ENCODE measurements around the gene RAD51B. TPM values are rescaled to one million over a fixed set of nuclear protein-coding genes. Genes with fewer than 3 reads are reported as not detected.

The RAD51B gene
- total RNA-seq, 4 donors from 2014 or later, result 6.2 to 39.9 (median 12.9) TPM

DNA sequence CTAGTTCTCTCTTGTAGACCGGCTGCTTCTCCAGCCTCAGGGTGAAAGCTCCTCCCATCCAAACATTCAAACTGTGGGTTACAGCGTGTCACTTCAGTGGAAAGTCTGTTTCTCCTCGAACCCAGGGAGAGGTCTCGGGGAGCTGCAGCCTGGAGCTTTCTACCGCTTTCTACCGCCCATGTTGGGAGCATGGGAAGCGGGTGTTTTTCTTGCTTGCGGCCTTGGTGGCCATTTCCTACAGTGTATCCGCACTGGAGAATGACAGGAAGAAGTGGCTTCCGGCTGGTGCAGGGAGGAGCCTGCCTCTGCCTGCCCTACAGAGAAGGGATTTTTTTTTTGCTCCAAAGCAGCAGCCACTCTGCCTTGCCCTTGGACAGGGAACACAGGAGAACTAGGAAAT, 952.1 kb downstream of the RAD51B start:
- H3K27ac ChIP-seq, result peak overlapping the region; percentile 1 to 81 (median 55)
- intact Hi-C loops (cut with DNase I), result loop anchor here (10.0 kb wide), 1 partner anchor 57 kb away; no protein-coding TSS in a partner anchor
- TF ChIP-seq, protein P1, sequence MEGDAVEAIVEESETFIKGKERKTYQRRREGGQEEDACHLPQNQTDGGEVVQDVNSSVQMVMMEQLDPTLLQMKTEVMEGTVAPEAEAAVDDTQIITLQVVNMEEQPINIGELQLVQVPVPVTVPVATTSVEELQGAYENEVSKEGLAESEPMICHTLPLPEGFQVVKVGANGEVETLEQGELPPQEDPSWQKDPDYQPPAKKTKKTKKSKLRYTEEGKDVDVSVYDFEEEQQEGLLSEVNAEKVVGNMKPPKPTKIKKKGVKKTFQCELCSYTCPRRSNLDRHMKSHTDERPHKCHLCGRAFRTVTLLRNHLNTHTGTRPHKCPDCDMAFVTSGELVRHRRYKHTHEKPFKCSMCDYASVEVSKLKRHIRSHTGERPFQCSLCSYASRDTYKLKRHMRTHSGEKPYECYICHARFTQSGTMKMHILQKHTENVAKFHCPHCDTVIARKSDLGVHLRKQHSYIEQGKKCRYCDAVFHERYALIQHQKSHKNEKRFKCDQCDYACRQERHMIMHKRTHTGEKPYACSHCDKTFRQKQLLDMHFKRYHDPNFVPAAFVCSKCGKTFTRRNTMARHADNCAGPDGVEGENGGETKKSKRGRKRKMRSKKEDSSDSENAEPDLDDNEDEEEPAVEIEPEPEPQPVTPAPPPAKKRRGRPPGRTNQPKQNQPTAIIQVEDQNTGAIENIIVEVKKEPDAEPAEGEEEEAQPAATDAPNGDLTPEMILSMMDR (IDR thresholded peaks at IDR 0.05), result no peak
- no peak for TF ChIP-seq POLR2A (IDR thresholded peaks at IDR 0.05)
- H3K9me3 ChIP-seq, result no peaks in the 10 kb centered on the region
- peaks cover 0 to 31% (median 6%) of the 10 kb centered on the region in 3 donors for H3K4me1 ChIP-seq
- no peaks in the 10 kb centered on the region for H3K36me3 ChIP-seq
- DNase-seq, result no peak
- H3K27me3 ChIP-seq, result no peaks in the 10 kb centered on the region
- WGBS, 2 donors, result 43 to 54% methylated on average over 3 to 4 of the region's 10 CpGs
- H3K4me3 ChIP-seq, result no peak overlapping the region

DNA sequence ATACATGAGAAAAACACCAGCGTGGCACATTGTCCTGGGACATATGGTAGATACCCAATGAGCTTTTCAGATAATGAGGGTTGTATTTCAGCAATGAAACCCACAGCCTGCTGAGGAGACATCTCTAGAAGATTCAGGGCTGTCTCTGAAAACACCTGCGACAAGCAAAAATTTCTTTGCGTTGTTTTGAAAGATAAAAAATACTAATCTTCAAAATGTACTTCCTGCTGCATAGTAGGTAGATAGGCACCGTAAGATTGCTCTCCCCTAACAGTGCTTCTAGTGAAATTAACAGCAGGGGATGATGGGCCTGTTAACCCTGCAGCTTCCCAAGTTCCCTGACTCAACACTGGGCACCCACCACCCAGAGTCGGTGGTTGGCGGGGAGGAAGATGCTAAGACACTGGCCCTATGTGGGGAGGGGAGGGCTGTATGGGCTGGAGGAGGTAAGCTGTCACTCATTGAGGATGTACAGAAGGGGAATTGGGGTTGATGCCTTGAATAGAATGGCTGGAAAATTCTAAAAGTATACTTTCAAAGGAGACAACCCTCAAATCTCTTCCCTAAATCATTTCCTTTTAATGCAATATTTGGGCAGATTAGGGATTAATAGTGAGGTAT, 953.3 kb downstream of the RAD51B start:
- no peak for DNase-seq
- intact Hi-C loops (cut with DNase I), result loop anchor here (10.0 kb wide), 1 partner anchor 58 kb away; no protein-coding TSS in a partner anchor
- Histone ChIP-seq H3K27ac (peak overlapping the region in 3 of 4 donors; percentile 47 to 63 (median 49)), H3K9me3 (no peaks in the 10 kb centered on the region), H3K4me3 (no peak overlapping the region), H3K36me3 (no peaks in the 10 kb centered on the region), H3K27me3 (no peaks in the 10 kb centered on the region), H3K4me1 (peaks cover 0 to 36% (median 6%) of the 10 kb centered on the region in 3 donors)
- no peak for TF ChIP-seq POLR2A (IDR thresholded peaks at IDR 0.05)
- TF ChIP-seq, protein P1 (IDR thresholded peaks at IDR 0.05), result no peak
- 83 to 95% methylated on average over 6 of the region's 6 CpGs for WGBS, 2 donors

DNA sequence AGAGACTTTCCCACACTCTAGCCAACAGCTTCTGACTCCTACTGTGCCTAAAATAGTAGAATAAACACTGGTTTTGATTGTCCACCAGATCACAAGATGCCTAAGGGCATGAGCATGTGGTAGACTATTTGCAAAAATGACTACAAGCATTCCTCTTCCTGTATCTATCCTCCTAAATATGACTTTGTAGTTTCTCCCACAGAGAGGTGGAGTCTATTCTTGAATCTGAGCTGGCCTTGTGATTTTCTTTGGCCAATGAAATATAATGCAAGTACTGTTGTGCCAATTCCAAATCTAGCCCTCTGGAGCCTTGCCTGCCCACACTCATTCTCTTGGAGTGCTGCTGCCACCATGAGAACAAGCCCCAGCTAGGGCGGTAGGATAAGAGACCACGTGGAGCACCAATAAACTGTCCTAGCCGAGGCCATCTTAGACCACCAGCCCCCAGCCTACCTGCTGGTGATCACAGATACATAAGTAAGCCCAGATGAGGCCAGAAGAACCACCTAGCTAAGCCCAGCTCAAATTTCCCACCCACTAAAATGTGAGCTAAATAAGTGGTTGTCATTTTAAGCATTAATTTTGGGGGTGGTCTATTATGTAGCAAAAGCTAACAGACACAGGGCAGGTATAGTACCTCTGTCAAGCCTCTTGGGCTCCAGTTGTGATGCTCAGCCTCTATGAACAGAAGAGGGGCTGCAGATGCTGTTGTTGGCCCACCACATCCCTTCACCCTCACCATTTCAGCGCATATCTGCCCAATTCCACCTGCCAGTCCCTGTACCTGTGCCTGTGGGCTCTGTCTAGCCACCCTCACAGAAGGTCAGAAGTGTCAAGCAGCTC, 955.4 kb downstream of the RAD51B start:
- no peak for DNase-seq
- Histone ChIP-seq H3K4me1 (peaks cover 0 to 57% (median 16%) of the 10 kb centered on the region in 3 donors), H3K4me3 (no peak overlapping the region), H3K27ac (peak overlapping the region in 2 of 4 donors; percentile 18 to 29), H3K36me3 (no peaks in the 10 kb centered on the region), H3K9me3 (no peaks in the 10 kb centered on the region), H3K27me3 (no peaks in the 10 kb centered on the region)
- TF ChIP-seq POLR2A (IDR thresholded peaks at IDR 0.05), result no peak
- TF ChIP-seq, protein P1 (IDR thresholded peaks at IDR 0.05), result no peak
- intact Hi-C loops (cut with DNase I), result loop anchor here (10.0 kb wide), 1 partner anchor 60 kb away; no protein-coding TSS in a partner anchor
- WGBS, 2 donors, result 85 to 87% methylated on average over 2 to 3 of the region's 4 CpGs

DNA sequence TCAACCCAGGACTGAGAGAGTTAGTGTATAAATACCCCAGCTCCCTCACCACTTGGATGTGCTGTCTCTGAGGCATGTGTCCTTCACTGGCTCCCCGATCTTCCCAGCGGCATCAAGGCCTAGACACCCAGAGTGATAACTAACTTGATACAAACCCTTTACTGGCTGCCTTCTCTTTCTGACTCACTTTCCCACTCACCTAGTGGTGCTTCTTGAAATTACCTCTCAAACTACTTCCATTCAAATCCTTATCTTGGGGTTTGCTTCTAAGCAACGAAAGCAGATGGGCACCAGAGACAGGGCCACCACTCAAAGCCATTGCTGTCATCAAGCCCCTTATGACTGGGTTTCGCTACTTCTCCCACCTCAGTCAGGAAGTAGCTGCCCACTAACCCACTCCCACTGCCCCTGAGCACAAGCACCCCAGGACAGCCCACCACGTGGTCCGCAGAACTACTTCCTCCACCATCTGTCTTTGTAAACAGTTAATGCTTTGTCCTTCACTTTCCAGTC, 956.1 kb downstream of the RAD51B start:
- H3K9me3 ChIP-seq, result no peaks in the 10 kb centered on the region
- H3K4me3 ChIP-seq, result no peak overlapping the region
- 74 to 86% methylated on average over 4 to 6 of the region's 6 CpGs for WGBS, 2 donors
- peaks cover 6 to 62% (median 23%) of the 10 kb centered on the region in 3 donors for H3K4me1 ChIP-seq
- no peak for TF ChIP-seq POLR2A (IDR thresholded peaks at IDR 0.05)
- TF ChIP-seq, protein P1 (IDR thresholded peaks at IDR 0.05), result peak in 4 of 6 experiments; percentile 16 to 40 (median 19)
- no peak for DNase-seq
- peak overlapping the region in 2 of 4 donors; percentile 18 to 29 for H3K27ac ChIP-seq
- intact Hi-C loops (cut with DNase I), result loop anchor here (10.0 kb wide), 1 partner anchor 61 kb away; no protein-coding TSS in a partner anchor
- H3K27me3 ChIP-seq, result no peaks in the 10 kb centered on the region
- no peaks in the 10 kb centered on the region for H3K36me3 ChIP-seq
